Esophagus squamous epithelium (tissue), 4 donors: ENCODE measurements around the gene RFX6.

Source experiments
- POLR2A ChIP-seq, 4 donors: fragments of 450-650 bp; IDR thresholded peaks; one replicate each; pipeline ENCODE4 v1.6.1; 2017; ENCODE audit warnings: antibody characterized with exemption in 4 of 4, mild to moderate bottlenecking in 4 of 4, moderate library complexity in 3 of 4
- TF ChIP-seq, protein P1 (sequence below), 6 experiments: fragments of 450-650 bp in 4 of 6; fragments of 200-600 bp in 2 of 6; sonication (generic) in 2 of 6; IDR thresholded peaks; one replicate each; pipeline ENCODE4 v1.5.1; 2016 to 2019; ENCODE audit warnings: antibody characterized with exemption in 6 of 6, mild to moderate bottlenecking in 4 of 6, moderate library complexity in 4 of 6

DNA sequence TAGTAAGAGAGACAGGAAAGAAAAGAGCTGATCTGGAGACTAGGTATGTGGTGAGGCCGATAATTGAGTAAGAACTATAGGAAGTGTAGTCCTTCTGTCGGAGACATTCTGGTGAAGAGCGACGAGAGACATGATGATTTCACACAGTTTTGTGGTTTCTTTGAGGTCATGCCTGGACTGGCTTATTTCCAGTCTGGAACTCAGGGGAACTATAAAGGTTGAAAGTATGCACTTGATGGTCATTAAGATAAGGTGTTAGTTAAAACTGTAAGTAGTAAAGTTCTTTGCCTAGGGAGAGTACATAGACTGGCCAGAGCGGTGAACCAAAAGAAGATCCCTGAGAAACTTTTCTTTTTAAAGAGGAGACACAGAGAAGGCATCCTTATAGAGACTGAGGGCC lies 68.8 kb downstream of the RFX6 start:
- no peak for TF ChIP-seq POLR2A (IDR thresholded peaks at IDR 0.05)
- TF ChIP-seq, protein P1, sequence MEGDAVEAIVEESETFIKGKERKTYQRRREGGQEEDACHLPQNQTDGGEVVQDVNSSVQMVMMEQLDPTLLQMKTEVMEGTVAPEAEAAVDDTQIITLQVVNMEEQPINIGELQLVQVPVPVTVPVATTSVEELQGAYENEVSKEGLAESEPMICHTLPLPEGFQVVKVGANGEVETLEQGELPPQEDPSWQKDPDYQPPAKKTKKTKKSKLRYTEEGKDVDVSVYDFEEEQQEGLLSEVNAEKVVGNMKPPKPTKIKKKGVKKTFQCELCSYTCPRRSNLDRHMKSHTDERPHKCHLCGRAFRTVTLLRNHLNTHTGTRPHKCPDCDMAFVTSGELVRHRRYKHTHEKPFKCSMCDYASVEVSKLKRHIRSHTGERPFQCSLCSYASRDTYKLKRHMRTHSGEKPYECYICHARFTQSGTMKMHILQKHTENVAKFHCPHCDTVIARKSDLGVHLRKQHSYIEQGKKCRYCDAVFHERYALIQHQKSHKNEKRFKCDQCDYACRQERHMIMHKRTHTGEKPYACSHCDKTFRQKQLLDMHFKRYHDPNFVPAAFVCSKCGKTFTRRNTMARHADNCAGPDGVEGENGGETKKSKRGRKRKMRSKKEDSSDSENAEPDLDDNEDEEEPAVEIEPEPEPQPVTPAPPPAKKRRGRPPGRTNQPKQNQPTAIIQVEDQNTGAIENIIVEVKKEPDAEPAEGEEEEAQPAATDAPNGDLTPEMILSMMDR (IDR thresholded peaks at IDR 0.05), result no peak
